DMS 273 treated with DMSO at 0.1 percent for 48 hours (cell line): ENCODE results near the gene FAM184A.
"Not testable (repeated sequence)": the region's sequence is repeated elsewhere in the genome, so short reads cannot be mapped to it uniquely, and the experiment has no call there.

Experiments
- DNase-seq: peaks from one replicate; lab custom pipeline; 2025; lab: John Stamatoyannopoulos, UW

Gene FAM184A

GRCh38 chr6:119100115-119100514 is 21.7 kb upstream of the FAM184A start:
- DNase-seq, result no peak

GRCh38 chr6:119097815-119098361 is 19.4 kb upstream of the FAM184A start:
- DNase-seq, result not testable (repeated sequence)

GRCh38 chr6:119096721-119097565 is 18.5 kb upstream of the FAM184A start:
- DNase-seq, result no peak

GRCh38 chr6:119090256-119090655 is 11.8 kb upstream of the FAM184A start:
- DNase-seq, result no peak

- no peak for DNase-seq
Observed at GRCh38 chr6:119084784-119085183, 6.3 kb upstream of the FAM184A start.

GRCh38 chr6:119083007-119083406 is 4.5 kb upstream of the FAM184A start:
- DNase-seq, result no peak

- DNase-seq, result no peak
Observed at GRCh38 chr6:119079283-119079809, 882 bp upstream of the FAM184A start.

GRCh38 chr6:119077643-119078375 is 655 bp downstream of the FAM184A start:
- DNase-seq, result peak; percentile 50

GRCh38 chr6:119077391-119077642 is 1.1 kb downstream of the FAM184A start:
- no peak for DNase-seq

- DNase-seq, result no peak
Observed at GRCh38 chr6:119076576-119077390, 1.7 kb downstream of the FAM184A start.

GRCh38 chr6:119076173-119076572 is 2.3 kb downstream of the FAM184A start:
- no peak for DNase-seq

- DNase-seq, result no peak
Observed at GRCh38 chr6:119075200-119075981, 3.1 kb downstream of the FAM184A start.

GRCh38 chr6:119073307-119074051 is 5.0 kb downstream of the FAM184A start:
- DNase-seq, result no peak

GRCh38 chr6:119071576-119071975 is 6.9 kb downstream of the FAM184A start:
- no peak for DNase-seq

GRCh38 chr6:119067091-119067490 is 11.4 kb downstream of the FAM184A start:
- DNase-seq, result no peak

GRCh38 chr6:119066517-119066916 is 11.9 kb downstream of the FAM184A start:
- DNase-seq, result no peak

GRCh38 chr6:119065955-119066354 is 12.5 kb downstream of the FAM184A start:
- no peak for DNase-seq

- no peak for DNase-seq
Observed at GRCh38 chr6:119065382-119065781, 13.1 kb downstream of the FAM184A start.

- DNase-seq, result no peak
Observed at GRCh38 chr6:119063491-119063890, 15.0 kb downstream of the FAM184A start.

- DNase-seq, result no peak
Observed at GRCh38 chr6:119061215-119061614, 17.2 kb downstream of the FAM184A start.
